ENCODE results near the gene RESP18. TPM values are rescaled to one million over a fixed set of nuclear protein-coding genes. Genes with fewer than 3 reads are reported as not detected.

The RESP18 gene
- total and polyA plus RNA-seq, 7 donors = not detected

GRCh38 chr2:219306047-219306446, 26.5 kb downstream of the RESP18 start:
- no peak for DNase-seq
- H3K27ac ChIP-seq = no peak overlapping the region
- no peaks in the 10 kb centered on the region for H3K9me3 ChIP-seq
- H3K27me3 ChIP-seq = peaks cover 11 to 67% (median 29%) of the 10 kb centered on the region in 3 donors
- 77 to 88% methylated on average over 1 of the region's 1 CpG for WGBS, 2 donors
- H3K36me3 ChIP-seq = no peaks in the 10 kb centered on the region
- TF ChIP-seq POLR2AphosphoS5 (IDR thresholded peaks at IDR 0.05) = no peak
- TF ChIP-seq POLR2A (IDR thresholded peaks at IDR 0.05) = no peak
- TF ChIP-seq EP300 (IDR thresholded peaks at IDR 0.05) = no peak
- no peak for TF ChIP-seq CTCF (IDR thresholded peaks at IDR 0.05)
- no peak overlapping the region for H3K4me3 ChIP-seq
- intact Hi-C loops (cut with DNase I) = no loop called here
- H3K4me1 ChIP-seq = peaks cover 0 to 10% (median 5%) of the 10 kb centered on the region in 4 donors

- WGBS, 2 donors = 57% methylated on average over 2 of the region's 2 CpGs
- DNase-seq = no peak
- H3K4me3 ChIP-seq = no peak overlapping the region
- TF ChIP-seq POLR2A (IDR thresholded peaks at IDR 0.05) (no peak), CTCF (IDR thresholded peaks at IDR 0.05) (no peak), EP300 (IDR thresholded peaks at IDR 0.05) (no peak), POLR2AphosphoS5 (IDR thresholded peaks at IDR 0.05) (no peak)
- no peaks in the 10 kb centered on the region for H3K36me3 ChIP-seq
- H3K27ac ChIP-seq = no peak overlapping the region
- peaks cover 0 to 10% (median 5%) of the 10 kb centered on the region in 4 donors for H3K4me1 ChIP-seq
- H3K27me3 ChIP-seq = peaks cover 9 to 56% (median 24%) of the 10 kb centered on the region in 3 donors
- intact Hi-C loops (cut with DNase I) = loop anchor here (5.0 kb wide), 1 partner anchor 37 kb away; no protein-coding TSS in a partner anchor
- no peaks in the 10 kb centered on the region for H3K9me3 ChIP-seq
These were observed 28.3 kb downstream of the RESP18 start for GRCh38 chr2:219304223-219304622.

GRCh38 chr2:219302412-219302968, 30.1 kb downstream of the RESP18 start:
- intact Hi-C loops (cut with DNase I) = loop anchor here (5.0 kb wide), 1 partner anchor 35 kb away; no protein-coding TSS in a partner anchor

GRCh38 chr2:219300022-219300421, 32.5 kb downstream of the RESP18 start:
- H3K4me1 ChIP-seq = peaks cover 0 to 4% (median 3%) of the 10 kb centered on the region in 4 donors
- H3K4me3 ChIP-seq = no peak overlapping the region
- no peaks in the 10 kb centered on the region for H3K36me3 ChIP-seq
- intact Hi-C loops (cut with DNase I) = loop anchor here (5.0 kb wide), 1 partner anchor 33 kb away; no protein-coding TSS in a partner anchor
- H3K9me3 ChIP-seq = no peaks in the 10 kb centered on the region
- no peak overlapping the region for H3K27ac ChIP-seq
- TF ChIP-seq EP300 (IDR thresholded peaks at IDR 0.05) (no peak), POLR2A (IDR thresholded peaks at IDR 0.05) (no peak), POLR2AphosphoS5 (IDR thresholded peaks at IDR 0.05) (no peak), CTCF (IDR thresholded peaks at IDR 0.05) (no peak)
- DNase-seq = no peak
- peaks cover 0 to 21% (median 6%) of the 10 kb centered on the region in 3 donors for H3K27me3 ChIP-seq
- 66 to 69% methylated on average over 5 of the region's 5 CpGs for WGBS, 2 donors

More at GRCh38 chr2:219302412-219302968, 30.1 kb downstream of the RESP18 start:
- TF ChIP-seq POLR2A (IDR thresholded peaks at IDR 0.05) (no peak), EP300 (IDR thresholded peaks at IDR 0.05) (no peak), POLR2AphosphoS5 (IDR thresholded peaks at IDR 0.05) (no peak), CTCF (IDR thresholded peaks at IDR 0.05) (no peak)
- no peaks in the 10 kb centered on the region for H3K4me1 ChIP-seq
- H3K36me3 ChIP-seq = no peaks in the 10 kb centered on the region
- DNase-seq = no peak
- H3K4me3 ChIP-seq = no peak overlapping the region
- H3K9me3 ChIP-seq = no peaks in the 10 kb centered on the region
- 54 to 69% methylated on average over 11 of the region's 11 CpGs for WGBS, 2 donors
- no peak overlapping the region for H3K27ac ChIP-seq
- H3K27me3 ChIP-seq = peaks cover 0 to 39% (median 8%) of the 10 kb centered on the region in 3 donors

Measured in sigmoid colon (tissue), 7 donors.